ENCODE results near the gene SLC16A1.

SLC16A1 gene

DNA sequence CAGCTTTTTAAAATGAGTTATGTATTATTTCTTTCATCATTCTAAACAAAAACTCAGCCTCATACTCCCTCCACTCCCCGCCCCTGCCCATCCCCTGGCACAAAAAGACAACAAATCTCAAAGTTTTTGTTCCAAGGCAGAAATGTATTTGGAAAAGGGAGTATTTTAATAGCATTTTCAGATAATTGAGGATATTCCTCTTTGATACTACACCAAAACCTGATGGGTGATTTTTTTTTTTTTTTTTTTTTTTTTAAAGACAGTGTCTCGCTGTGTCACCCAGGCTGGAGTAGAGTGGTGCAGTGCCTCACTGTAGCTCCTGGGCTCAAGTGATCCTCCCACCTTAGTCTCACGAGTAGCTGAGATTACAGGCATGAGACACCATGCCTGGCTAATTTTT, 16.2 kb downstream of the SLC16A1 start:
- Histone ChIP-seq H3K9me3 (replicated peaks in 1 of 2; ENCODE audit: control insufficient read depth in 2 of 2, insufficient read depth in 1 of 2, low read depth in 1 of 2, low read length in 2 of 2) (peaks cover 0 to 11% of the 10 kb centered on the region in 2 donors), H2BK5ac (ENCODE audit: low read length) (no peak overlapping the region), H3K9ac (ENCODE audit: low read depth, low read length, poor library complexity) (no peak overlapping the region), H3K36me3 (replicated peaks in 1 of 2; ENCODE audit: control insufficient read depth in 2 of 2, insufficient read depth in 2 of 2, low read length in 2 of 2) (peaks cover 0 to 57% of the 10 kb centered on the region in 2 donors), H4K8ac (ENCODE audit: low read depth, low read length) (no peak overlapping the region), H2BK12ac (ENCODE audit: low read length) (no peak overlapping the region), H3K4me1 (ENCODE audit: control insufficient read depth in 2 of 2, insufficient read depth in 1 of 2, low read depth in 1 of 2, low read length in 2 of 2) (peaks cover 1 to 10% of the 10 kb centered on the region in 2 donors), H3K4me3 (ENCODE audit: low read length in 2 of 2) (no peak overlapping the region), H3K14ac (ENCODE audit: low read length) (no peak overlapping the region), H2BK120ac (ENCODE audit: low read depth, low read length) (no peak overlapping the region), H3K4me2 (ENCODE audit: insufficient read depth, low read length, poor library complexity, severe bottlenecking) (no peak overlapping the region), H3K27me3 (ENCODE audit: control insufficient read depth in 3 of 3, insufficient read depth in 3 of 3, low read depth in 1 of 3, low read length in 3 of 3) (no peaks in the 10 kb centered on the region), H3K18ac (ENCODE audit: low read length) (no peak overlapping the region), H2AFZ (ENCODE audit: low read length) (no peak overlapping the region), H2AK5ac (ENCODE audit: low read depth, low read length) (no peak overlapping the region), H4K91ac (ENCODE audit: low read depth, low read length, poor library complexity) (no peak overlapping the region), H3K4ac (ENCODE audit: low read length) (no peak overlapping the region), H2BK15ac (ENCODE audit: low read length) (no peak overlapping the region), H3K79me1 (ENCODE audit: low read depth, low read length) (peaks cover 3% of the 10 kb centered on the region), H3K23ac (ENCODE audit: low read depth, low read length, poor library complexity) (no peak overlapping the region), H3K27ac (replicated peaks; ENCODE audit: low read length) (no peak overlapping the region)
- no CpG with 5 or more reads among the region's 3 CpGs for WGBS, 2 donors (ENCODE audit: extremely low coverage in 2 of 2, insufficient read length in 2 of 2, insufficient replicate concordance in 1 of 2)
- no peak for DNase-seq (ENCODE audit: low spot score)

DNA sequence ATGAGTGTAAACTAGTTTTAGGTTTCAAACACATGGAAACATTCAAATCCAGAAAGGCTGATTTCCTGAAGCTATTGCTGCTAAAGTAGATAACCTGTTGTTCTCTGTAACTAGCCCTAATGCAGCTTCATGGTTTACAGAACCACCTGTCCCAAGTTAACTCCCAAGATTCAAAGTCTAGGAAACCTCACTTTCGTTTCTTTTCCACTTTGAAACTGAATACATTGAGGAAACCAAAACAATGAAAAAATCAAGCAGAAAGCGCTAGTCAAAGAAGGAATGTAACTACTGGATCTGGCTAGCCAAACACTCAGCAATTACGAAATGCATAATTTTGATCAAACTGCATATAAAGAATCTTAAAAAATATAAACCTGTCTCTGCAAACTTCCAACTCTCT, 17.8 kb downstream of the SLC16A1 start:
- Histone ChIP-seq H3K9ac (ENCODE audit: low read depth, low read length, poor library complexity) (no peak overlapping the region), H3K4me3 (ENCODE audit: low read length in 2 of 2) (no peak overlapping the region), H2BK120ac (ENCODE audit: low read depth, low read length) (no peak overlapping the region), H3K23ac (ENCODE audit: low read depth, low read length, poor library complexity) (no peak overlapping the region), H4K91ac (ENCODE audit: low read depth, low read length, poor library complexity) (no peak overlapping the region), H3K79me1 (ENCODE audit: low read depth, low read length) (peaks cover 2% of the 10 kb centered on the region), H3K36me3 (replicated peaks in 1 of 2; ENCODE audit: control insufficient read depth in 2 of 2, insufficient read depth in 2 of 2, low read length in 2 of 2) (peaks cover 0 to 44% of the 10 kb centered on the region in 2 donors), H2BK12ac (ENCODE audit: low read length) (no peak overlapping the region), H2AK5ac (ENCODE audit: low read depth, low read length) (no peak overlapping the region), H3K18ac (ENCODE audit: low read length) (no peak overlapping the region), H2BK5ac (ENCODE audit: low read length) (no peak overlapping the region), H2BK15ac (ENCODE audit: low read length) (no peak overlapping the region), H3K4me1 (ENCODE audit: control insufficient read depth in 2 of 2, insufficient read depth in 1 of 2, low read depth in 1 of 2, low read length in 2 of 2) (peaks cover 1 to 10% of the 10 kb centered on the region in 2 donors), H3K4me2 (ENCODE audit: insufficient read depth, low read length, poor library complexity, severe bottlenecking) (no peak overlapping the region), H3K27ac (replicated peaks; ENCODE audit: low read length) (no peak overlapping the region), H3K9me3 (replicated peaks in 1 of 2; ENCODE audit: control insufficient read depth in 2 of 2, insufficient read depth in 1 of 2, low read depth in 1 of 2, low read length in 2 of 2) (peaks cover 0 to 6% of the 10 kb centered on the region in 2 donors), H3K14ac (ENCODE audit: low read length) (no peak overlapping the region), H3K4ac (ENCODE audit: low read length) (no peak overlapping the region), H3K27me3 (ENCODE audit: control insufficient read depth in 3 of 3, insufficient read depth in 3 of 3, low read depth in 1 of 3, low read length in 3 of 3) (no peaks in the 10 kb centered on the region), H2AFZ (ENCODE audit: low read length) (no peak overlapping the region), H4K8ac (ENCODE audit: low read depth, low read length) (no peak overlapping the region)
- no CpG with 5 or more reads among the region's 3 CpGs for WGBS, 2 donors (ENCODE audit: extremely low coverage in 2 of 2, insufficient read length in 2 of 2, insufficient replicate concordance in 1 of 2)
- DNase-seq (ENCODE audit: low spot score): no peak

DNA sequence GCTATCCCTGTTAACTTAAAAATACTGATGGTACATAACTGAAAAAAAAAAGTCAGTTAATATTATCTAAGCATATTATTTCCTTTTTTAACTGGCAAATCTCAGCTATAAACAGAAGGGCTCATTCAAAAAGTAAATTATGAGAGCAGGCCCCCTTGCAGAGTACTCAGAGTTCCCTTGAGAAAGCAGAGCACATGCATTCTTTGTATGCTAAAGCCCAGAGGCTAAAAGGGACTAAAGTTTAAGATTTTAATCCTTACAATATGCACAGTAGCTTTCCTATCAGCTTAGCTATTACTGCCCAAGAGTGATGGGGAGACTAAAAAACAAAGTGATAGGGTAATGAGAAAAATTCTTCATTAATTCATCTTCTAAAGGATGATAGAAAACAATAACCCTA, 18.5 kb downstream of the SLC16A1 start:
- Histone ChIP-seq H4K91ac (ENCODE audit: low read depth, low read length, poor library complexity) (no peak overlapping the region), H2BK15ac (ENCODE audit: low read length) (no peak overlapping the region), H2AFZ (ENCODE audit: low read length) (no peak overlapping the region), H3K4me1 (ENCODE audit: control insufficient read depth in 2 of 2, insufficient read depth in 1 of 2, low read depth in 1 of 2, low read length in 2 of 2) (peaks cover 1 to 10% of the 10 kb centered on the region in 2 donors), H4K8ac (ENCODE audit: low read depth, low read length) (no peak overlapping the region), H3K4me2 (ENCODE audit: insufficient read depth, low read length, poor library complexity, severe bottlenecking) (no peak overlapping the region), H3K9ac (ENCODE audit: low read depth, low read length, poor library complexity) (no peak overlapping the region), H3K18ac (ENCODE audit: low read length) (no peak overlapping the region), H3K4ac (ENCODE audit: low read length) (no peak overlapping the region), H3K27me3 (ENCODE audit: control insufficient read depth in 3 of 3, insufficient read depth in 3 of 3, low read depth in 1 of 3, low read length in 3 of 3) (no peaks in the 10 kb centered on the region), H3K9me3 (replicated peaks in 1 of 2; ENCODE audit: control insufficient read depth in 2 of 2, insufficient read depth in 1 of 2, low read depth in 1 of 2, low read length in 2 of 2) (peaks cover 0 to 2% of the 10 kb centered on the region in 2 donors), H2BK12ac (ENCODE audit: low read length) (no peak overlapping the region), H3K36me3 (replicated peaks in 1 of 2; ENCODE audit: control insufficient read depth in 2 of 2, insufficient read depth in 2 of 2, low read length in 2 of 2) (peaks cover 0 to 38% of the 10 kb centered on the region in 2 donors), H2BK120ac (ENCODE audit: low read depth, low read length) (no peak overlapping the region), H2AK5ac (ENCODE audit: low read depth, low read length) (no peak overlapping the region), H3K14ac (ENCODE audit: low read length) (no peak overlapping the region), H3K27ac (replicated peaks; ENCODE audit: low read length) (no peak overlapping the region), H3K23ac (ENCODE audit: low read depth, low read length, poor library complexity) (no peak overlapping the region), H3K79me1 (ENCODE audit: low read depth, low read length) (peaks cover 2% of the 10 kb centered on the region), H2BK5ac (ENCODE audit: low read length) (no peak overlapping the region), H3K4me3 (ENCODE audit: low read length in 2 of 2) (no peak overlapping the region)
- no peak for DNase-seq (ENCODE audit: low spot score)

- Histone ChIP-seq H3K4me3 (ENCODE audit: low read length in 2 of 2) (no peak overlapping the region), H3K27ac (replicated peaks; ENCODE audit: low read length) (no peak overlapping the region)
Observed at GRCh38 chr1:112937070-112937469, 18.9 kb downstream of the SLC16A1 start.

More at GRCh38 chr1:112937070-112937469, 18.9 kb downstream of the SLC16A1 start:
- no peak for DNase-seq (ENCODE audit: low spot score)
- WGBS, 2 donors (ENCODE audit: extremely low coverage in 2 of 2, insufficient read length in 2 of 2, insufficient replicate concordance in 1 of 2): no CpG with 5 or more reads among the region's 2 CpGs
- Histone ChIP-seq H2BK5ac (ENCODE audit: low read length) (no peak overlapping the region), H3K27me3 (ENCODE audit: control insufficient read depth in 3 of 3, insufficient read depth in 3 of 3, low read depth in 1 of 3, low read length in 3 of 3) (no peaks in the 10 kb centered on the region), H3K23ac (ENCODE audit: low read depth, low read length, poor library complexity) (no peak overlapping the region), H3K14ac (ENCODE audit: low read length) (no peak overlapping the region), H2AFZ (ENCODE audit: low read length) (no peak overlapping the region), H4K8ac (ENCODE audit: low read depth, low read length) (no peak overlapping the region), H3K18ac (ENCODE audit: low read length) (no peak overlapping the region), H2BK12ac (ENCODE audit: low read length) (no peak overlapping the region), H3K36me3 (replicated peaks in 1 of 2; ENCODE audit: control insufficient read depth in 2 of 2, insufficient read depth in 2 of 2, low read length in 2 of 2) (peaks cover 0 to 41% of the 10 kb centered on the region in 2 donors), H3K9ac (ENCODE audit: low read depth, low read length, poor library complexity) (no peak overlapping the region), H3K4me1 (ENCODE audit: control insufficient read depth in 2 of 2, insufficient read depth in 1 of 2, low read depth in 1 of 2, low read length in 2 of 2) (peaks cover 1 to 10% of the 10 kb centered on the region in 2 donors), H3K4ac (ENCODE audit: low read length) (no peak overlapping the region), H2BK120ac (ENCODE audit: low read depth, low read length) (no peak overlapping the region), H3K79me1 (ENCODE audit: low read depth, low read length) (peaks cover 2% of the 10 kb centered on the region), H3K9me3 (replicated peaks in 1 of 2; ENCODE audit: control insufficient read depth in 2 of 2, insufficient read depth in 1 of 2, low read depth in 1 of 2, low read length in 2 of 2) (peaks cover 0 to 2% of the 10 kb centered on the region in 2 donors), H3K4me2 (ENCODE audit: insufficient read depth, low read length, poor library complexity, severe bottlenecking) (no peak overlapping the region), H2AK5ac (ENCODE audit: low read depth, low read length) (no peak overlapping the region), H4K91ac (ENCODE audit: low read depth, low read length, poor library complexity) (no peak overlapping the region), H2BK15ac (ENCODE audit: low read length) (no peak overlapping the region)

All from neuronal stem cell (in vitro differentiated cells).